ENCODE results near the gene IPO13.

The IPO13 gene

DNA sequence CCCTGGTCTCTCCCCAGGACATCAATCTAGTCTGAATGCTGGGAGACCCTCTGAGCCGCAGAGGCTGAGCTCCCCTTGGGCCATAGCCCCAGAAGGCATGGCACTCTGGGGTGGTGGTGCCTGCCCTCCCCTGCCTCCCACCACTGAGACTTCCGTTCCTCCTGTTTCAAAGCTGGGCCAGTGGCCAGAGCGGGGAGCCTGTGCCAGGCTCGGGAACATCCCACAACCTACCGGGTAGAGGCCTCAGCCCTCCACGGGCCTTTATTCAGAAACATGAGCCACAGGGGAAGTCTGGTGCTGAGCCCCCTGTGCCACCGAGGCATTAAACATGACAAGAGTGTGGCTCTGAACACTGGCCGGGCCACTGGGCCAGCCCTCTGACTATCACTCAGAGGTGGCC lies 52.7 kb downstream of the IPO13 start:
- H3K4me3 ChIP-seq (ENCODE audit: low read length) = no peak overlapping the region
- DNase-seq (ENCODE audit: low read depth) = no peak
- TF ChIP-seq, protein P1, sequence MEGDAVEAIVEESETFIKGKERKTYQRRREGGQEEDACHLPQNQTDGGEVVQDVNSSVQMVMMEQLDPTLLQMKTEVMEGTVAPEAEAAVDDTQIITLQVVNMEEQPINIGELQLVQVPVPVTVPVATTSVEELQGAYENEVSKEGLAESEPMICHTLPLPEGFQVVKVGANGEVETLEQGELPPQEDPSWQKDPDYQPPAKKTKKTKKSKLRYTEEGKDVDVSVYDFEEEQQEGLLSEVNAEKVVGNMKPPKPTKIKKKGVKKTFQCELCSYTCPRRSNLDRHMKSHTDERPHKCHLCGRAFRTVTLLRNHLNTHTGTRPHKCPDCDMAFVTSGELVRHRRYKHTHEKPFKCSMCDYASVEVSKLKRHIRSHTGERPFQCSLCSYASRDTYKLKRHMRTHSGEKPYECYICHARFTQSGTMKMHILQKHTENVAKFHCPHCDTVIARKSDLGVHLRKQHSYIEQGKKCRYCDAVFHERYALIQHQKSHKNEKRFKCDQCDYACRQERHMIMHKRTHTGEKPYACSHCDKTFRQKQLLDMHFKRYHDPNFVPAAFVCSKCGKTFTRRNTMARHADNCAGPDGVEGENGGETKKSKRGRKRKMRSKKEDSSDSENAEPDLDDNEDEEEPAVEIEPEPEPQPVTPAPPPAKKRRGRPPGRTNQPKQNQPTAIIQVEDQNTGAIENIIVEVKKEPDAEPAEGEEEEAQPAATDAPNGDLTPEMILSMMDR (conservative IDR thresholded peaks at IDR 0.05; ENCODE audit: low read length) = no peak

GRCh38 chr1:44000122-44000665 lies 53.4 kb downstream of the IPO13 start:
- DNase-seq (ENCODE audit: low read depth) = no peak
- H3K4me3 ChIP-seq (ENCODE audit: low read length) = no peak overlapping the region
- TF ChIP-seq, protein P1 (conservative IDR thresholded peaks at IDR 0.05; ENCODE audit: low read length) = no peak

GRCh38 chr1:44002165-44002564 lies 55.4 kb downstream of the IPO13 start:
- no peak for DNase-seq (ENCODE audit: low read depth)
- H3K4me3 ChIP-seq (ENCODE audit: low read length) = no peak overlapping the region
- TF ChIP-seq, protein P1 (conservative IDR thresholded peaks at IDR 0.05; ENCODE audit: low read length) = no peak

DNA sequence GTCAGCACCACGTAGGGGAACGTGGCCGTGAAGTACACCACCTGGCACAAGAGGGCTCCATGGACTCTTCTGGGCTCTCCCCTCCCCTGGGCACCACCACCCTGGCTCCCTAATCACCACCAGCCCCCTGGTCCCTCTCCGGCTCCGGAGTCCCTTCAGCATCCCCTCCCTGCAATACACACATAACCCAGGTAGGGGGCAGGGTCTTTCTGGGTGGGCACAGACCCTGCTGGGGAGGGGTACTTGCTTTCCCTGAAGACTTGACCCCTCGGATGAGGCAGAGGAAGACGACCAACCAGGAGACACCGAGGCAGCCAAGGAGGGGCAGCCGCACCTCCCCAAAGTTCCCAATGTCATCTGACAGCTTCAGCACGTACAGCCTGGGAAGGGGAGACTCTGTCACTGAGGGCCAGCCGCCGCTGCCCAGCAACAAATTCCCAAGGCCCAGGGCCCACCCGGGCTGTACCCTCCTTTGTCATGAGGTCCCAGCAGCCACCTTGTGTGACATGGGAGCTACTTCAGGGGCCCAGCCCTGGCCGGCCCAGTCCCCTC lies 55.9 kb downstream of the IPO13 start:
- TF ChIP-seq, protein P1 (conservative IDR thresholded peaks at IDR 0.05; ENCODE audit: low read length) = peak; percentile 19; the same call in 1 of the 2 replicates
- DNase-seq (ENCODE audit: low read depth) = no peak
- no peak overlapping the region for H3K4me3 ChIP-seq (ENCODE audit: low read length)

DNA sequence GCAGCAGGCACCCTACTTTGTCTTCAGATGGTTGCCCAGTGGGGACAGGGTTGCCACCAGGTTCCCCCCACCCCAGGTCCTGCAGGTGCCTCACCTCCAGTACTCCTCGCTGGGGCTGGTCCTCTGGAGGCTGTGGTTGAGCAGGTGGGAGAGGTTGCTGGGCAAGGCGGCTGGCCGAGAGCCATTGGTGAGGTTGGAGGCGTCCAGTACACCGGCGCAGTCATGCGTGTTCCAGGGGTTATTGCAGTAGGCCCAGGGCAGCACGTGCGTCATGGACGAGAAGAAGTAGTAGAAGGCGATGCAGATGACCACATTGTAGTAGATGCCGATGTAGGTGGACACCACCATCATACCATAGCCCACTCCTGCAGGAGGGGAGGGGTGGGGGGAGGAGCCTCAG lies 61.5 kb downstream of the IPO13 start:
- no peak for DNase-seq (ENCODE audit: low read depth)
- no peak overlapping the region for H3K4me3 ChIP-seq (ENCODE audit: low read length)
- TF ChIP-seq, protein P1 (conservative IDR thresholded peaks at IDR 0.05; ENCODE audit: low read length) = no peak

GRCh38 chr1:44010935-44011471 lies 64.3 kb downstream of the IPO13 start:
- TF ChIP-seq, protein P1 (conservative IDR thresholded peaks at IDR 0.05; ENCODE audit: low read length) = no peak
- no peak overlapping the region for H3K4me3 ChIP-seq (ENCODE audit: low read length)
- no peak for DNase-seq (ENCODE audit: low read depth)

- TF ChIP-seq, protein P1 (conservative IDR thresholded peaks at IDR 0.05; ENCODE audit: low read length) = no peak
- H3K4me3 ChIP-seq (ENCODE audit: low read length) = no peak overlapping the region
- no peak for DNase-seq (ENCODE audit: low read depth)
These were observed 65.7 kb downstream of the IPO13 start for GRCh38 chr1:44012404-44012803.
